Neural progenitor cell (in vitro differentiated cells): ENCODE measurements around the gene CENPN. TPM values are rescaled to one million over a fixed set of nuclear protein-coding genes. Genes with fewer than 3 reads are reported as not detected.

Source experiments
- DNase-seq: peaks from one replicate; pipeline ENCODE4 v3.0.0-alpha.2; 2016; ENCODE audit warnings: low spot score
- H2AFZ ChIP-seq: fragments of 200-600 bp; sonication (generic); replicated peaks from 2 replicates; pipeline ENCODE4 v1.6.1; 2016; ENCODE audit warnings: antibody characterized with exemption
- H3F3A ChIP-seq: fragments of 200-600 bp; sonication (generic); 2 replicates; pipeline ENCODE4 v1.6.1; 2016; ENCODE audit warnings: antibody characterized with exemption, low read depth
- H3K27ac ChIP-seq: fragments of 200-600 bp; sonication (generic); 2 replicates; pipeline ENCODE4 v1.5.1; 2016; ENCODE audit warnings: mild to moderate bottlenecking
- H3K27me3 ChIP-seq: fragments of 200-600 bp; sonication (generic); 2 replicates; pipeline ENCODE4 v1.6.1; 2016; ENCODE audit warnings: mild to moderate bottlenecking, moderate library complexity
- H3K36me3 ChIP-seq: fragments of 200-600 bp; sonication (generic); 2 replicates; pipeline ENCODE4 v1.5.1; 2016
- H3K4me1 ChIP-seq: fragments of 200-600 bp; sonication (generic); 2 replicates; pipeline ENCODE4 v1.6.1; 2016; ENCODE audit warnings: mixed run types
- H3K4me2 ChIP-seq: fragments of 200-600 bp; sonication (generic); 2 replicates; pipeline ENCODE4 v1.6.1; 2016
- H3K4me3 ChIP-seq: fragments of 200-600 bp; sonication (generic); 2 replicates; pipeline ENCODE4 v1.5.1; 2016
- H3K79me2 ChIP-seq: fragments of 200-600 bp; sonication (generic); 2 replicates; pipeline ENCODE4 v1.6.1; 2016; ENCODE audit warnings: low read depth
- H3K9ac ChIP-seq: fragments of 200-600 bp; sonication (generic); 2 replicates; pipeline ENCODE4 v1.6.1; 2016
- H3K9me3 ChIP-seq: fragments of 200-600 bp; sonication (generic); 2 replicates; pipeline ENCODE4 v1.5.1; 2016; ENCODE audit warnings: low read depth
- H4K20me1 ChIP-seq: fragments of 200-600 bp; sonication (generic); 2 replicates; pipeline ENCODE4 v1.6.1; 2016; ENCODE audit warnings: low read depth
- H3K27ac Mint-ChIP-seq: 3 replicates; pipeline ENCODE4 v1.8.0; 2021; ENCODE audit warnings: mixed read lengths
- H3K27me3 Mint-ChIP-seq: 2 replicates; pipeline ENCODE4 v1.8.0; 2022; ENCODE audit warnings: low read depth, mild to moderate bottlenecking, inconsistent platforms, moderate library complexity, mixed read lengths; ENCODE audit not compliant: insufficient read depth
- H3K36me3 Mint-ChIP-seq: 3 replicates; pipeline ENCODE4 v1.8.0; 2021; ENCODE audit warnings: mixed read lengths
- H3K4me1 Mint-ChIP-seq: 3 replicates; pipeline ENCODE4 v1.8.0; 2021; ENCODE audit warnings: mixed read lengths
- H3K4me3 Mint-ChIP-seq: 3 replicates; pipeline ENCODE4 v1.8.0; 2021; ENCODE audit warnings: mild to moderate bottlenecking, moderate library complexity, mixed read lengths
- H3K9me3 Mint-ChIP-seq: 3 replicates; pipeline ENCODE4 v1.8.0; 2020; ENCODE audit warnings: mixed read lengths
- EZH2 ChIP-seq: fragments of 200-600 bp; sonication (generic); IDR thresholded peaks from 2 replicates; pipeline ENCODE4 v1.6.1; 2017; ENCODE audit warnings: antibody characterized with exemption, mild to moderate bottlenecking, moderate library complexity
- EZH2phosphoT487 ChIP-seq: fragments of 200-600 bp; sonication (generic); IDR thresholded peaks from 2 replicates; pipeline ENCODE4 v1.6.1; 2017; ENCODE audit warnings: antibody characterized with exemption
- total RNA-seq: library from RNA; depleted of rRNA; stranded (reverse); fragments of >200 nt; gene quantifications from 2 replicates; pipeline ENCODE4 v1.2.3, GENCODE V29; 2015; ENCODE audit warnings: low replicate concordance
- TF ChIP-seq, protein P1 (sequence below): fragments of 200-600 bp; sonication (generic); IDR thresholded peaks from 2 replicates; pipeline ENCODE4 v1.5.1; 2017; ENCODE audit warnings: antibody characterized with exemption, mild to moderate bottlenecking

Gene CENPN
- total RNA-seq, 1 donor from 2014 or later = 111 TPM

DNA sequence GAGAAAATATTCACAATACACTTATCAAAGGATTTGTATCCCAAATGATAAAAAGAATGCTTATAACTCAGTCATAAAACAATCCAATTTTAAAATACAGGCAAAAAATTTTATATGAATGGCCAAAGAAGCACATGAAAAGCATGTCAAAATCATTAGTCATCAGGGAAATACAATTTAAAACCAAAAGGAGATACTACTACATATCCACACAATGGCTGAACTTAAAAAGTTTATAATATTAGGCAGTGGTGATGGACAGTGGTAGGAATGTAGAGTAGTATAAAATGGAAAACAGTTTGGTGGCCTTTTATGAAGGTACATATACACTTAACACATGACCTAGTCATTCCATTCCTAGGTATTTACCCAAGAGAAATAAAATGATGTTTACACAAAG is 12.6 kb upstream of the CENPN start:
- no peak for DNase-seq
- H3K4me2 ChIP-seq = no peak overlapping the region
- H4K20me1 ChIP-seq = no peaks in the 10 kb centered on the region
- H3K9me3 ChIP-seq = no peaks in the 10 kb centered on the region
- no peaks in the 10 kb centered on the region for H3F3A ChIP-seq
- Mint-ChIP-seq H3K36me3 (peaks cover 12% of the 10 kb centered on the region), H3K4me3 (no peak overlapping the region), H3K27me3 (peaks cover 4% of the 10 kb centered on the region), H3K9me3 (peaks cover under 1% of the 10 kb centered on the region), H3K4me1 (peaks cover 13% of the 10 kb centered on the region), H3K27ac (no peak overlapping the region)
- H3K4me3 ChIP-seq = no peak overlapping the region
- peaks cover 10% of the 10 kb centered on the region for H3K4me1 ChIP-seq
- TF ChIP-seq, protein P1, sequence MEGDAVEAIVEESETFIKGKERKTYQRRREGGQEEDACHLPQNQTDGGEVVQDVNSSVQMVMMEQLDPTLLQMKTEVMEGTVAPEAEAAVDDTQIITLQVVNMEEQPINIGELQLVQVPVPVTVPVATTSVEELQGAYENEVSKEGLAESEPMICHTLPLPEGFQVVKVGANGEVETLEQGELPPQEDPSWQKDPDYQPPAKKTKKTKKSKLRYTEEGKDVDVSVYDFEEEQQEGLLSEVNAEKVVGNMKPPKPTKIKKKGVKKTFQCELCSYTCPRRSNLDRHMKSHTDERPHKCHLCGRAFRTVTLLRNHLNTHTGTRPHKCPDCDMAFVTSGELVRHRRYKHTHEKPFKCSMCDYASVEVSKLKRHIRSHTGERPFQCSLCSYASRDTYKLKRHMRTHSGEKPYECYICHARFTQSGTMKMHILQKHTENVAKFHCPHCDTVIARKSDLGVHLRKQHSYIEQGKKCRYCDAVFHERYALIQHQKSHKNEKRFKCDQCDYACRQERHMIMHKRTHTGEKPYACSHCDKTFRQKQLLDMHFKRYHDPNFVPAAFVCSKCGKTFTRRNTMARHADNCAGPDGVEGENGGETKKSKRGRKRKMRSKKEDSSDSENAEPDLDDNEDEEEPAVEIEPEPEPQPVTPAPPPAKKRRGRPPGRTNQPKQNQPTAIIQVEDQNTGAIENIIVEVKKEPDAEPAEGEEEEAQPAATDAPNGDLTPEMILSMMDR = no peak
- TF ChIP-seq EZH2 (no peak), EZH2phosphoT487 (no peak)
- no peak overlapping the region for H3K27ac ChIP-seq
- H3K27me3 ChIP-seq = no peaks in the 10 kb centered on the region
- peaks cover 52% of the 10 kb centered on the region for H3K79me2 ChIP-seq
- no peak overlapping the region for H2AFZ ChIP-seq
- no peak overlapping the region for H3K9ac ChIP-seq
- no peaks in the 10 kb centered on the region for H3K36me3 ChIP-seq

DNA sequence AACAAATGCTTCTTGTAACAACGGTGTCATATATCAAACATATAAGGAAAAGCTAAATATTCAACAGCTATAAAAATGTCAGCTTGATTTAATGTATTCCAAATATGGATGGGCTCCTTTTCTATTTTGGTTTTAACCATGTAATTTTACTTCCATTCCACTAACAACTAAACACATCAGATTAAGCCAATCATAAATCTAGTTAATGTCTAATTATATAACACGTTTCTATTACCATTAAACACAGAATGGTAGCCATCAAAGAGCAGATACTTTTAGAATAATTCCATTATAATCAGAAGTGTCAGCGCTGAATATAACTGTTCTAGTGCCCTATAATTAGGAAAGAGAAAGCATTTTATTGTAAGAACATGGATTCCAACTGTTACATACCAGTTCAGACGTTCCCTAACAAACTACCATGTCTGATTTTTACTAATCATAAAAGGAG is 10.3 kb upstream of the CENPN start:
- Mint-ChIP-seq H3K4me3 (no peak overlapping the region), H3K27me3 (peaks cover 4% of the 10 kb centered on the region), H3K4me1 (peaks cover 13% of the 10 kb centered on the region), H3K9me3 (peaks cover 4% of the 10 kb centered on the region), H3K27ac (no peak overlapping the region), H3K36me3 (peaks cover 14% of the 10 kb centered on the region)
- no peak overlapping the region for H2AFZ ChIP-seq
- TF ChIP-seq, protein P1 = no peak
- TF ChIP-seq EZH2phosphoT487 (no peak), EZH2 (no peak)
- no peaks in the 10 kb centered on the region for H3K36me3 ChIP-seq
- H3K9me3 ChIP-seq = no peaks in the 10 kb centered on the region
- no peak overlapping the region for H3K27ac ChIP-seq
- DNase-seq = no peak
- no peaks in the 10 kb centered on the region for H4K20me1 ChIP-seq
- H3K9ac ChIP-seq = no peak overlapping the region
- no peaks in the 10 kb centered on the region for H3K27me3 ChIP-seq
- H3F3A ChIP-seq = no peaks in the 10 kb centered on the region
- peaks cover 10% of the 10 kb centered on the region for H3K4me1 ChIP-seq
- no peak overlapping the region for H3K4me2 ChIP-seq
- H3K79me2 ChIP-seq = peaks cover 75% of the 10 kb centered on the region
- H3K4me3 ChIP-seq = no peak overlapping the region

DNA sequence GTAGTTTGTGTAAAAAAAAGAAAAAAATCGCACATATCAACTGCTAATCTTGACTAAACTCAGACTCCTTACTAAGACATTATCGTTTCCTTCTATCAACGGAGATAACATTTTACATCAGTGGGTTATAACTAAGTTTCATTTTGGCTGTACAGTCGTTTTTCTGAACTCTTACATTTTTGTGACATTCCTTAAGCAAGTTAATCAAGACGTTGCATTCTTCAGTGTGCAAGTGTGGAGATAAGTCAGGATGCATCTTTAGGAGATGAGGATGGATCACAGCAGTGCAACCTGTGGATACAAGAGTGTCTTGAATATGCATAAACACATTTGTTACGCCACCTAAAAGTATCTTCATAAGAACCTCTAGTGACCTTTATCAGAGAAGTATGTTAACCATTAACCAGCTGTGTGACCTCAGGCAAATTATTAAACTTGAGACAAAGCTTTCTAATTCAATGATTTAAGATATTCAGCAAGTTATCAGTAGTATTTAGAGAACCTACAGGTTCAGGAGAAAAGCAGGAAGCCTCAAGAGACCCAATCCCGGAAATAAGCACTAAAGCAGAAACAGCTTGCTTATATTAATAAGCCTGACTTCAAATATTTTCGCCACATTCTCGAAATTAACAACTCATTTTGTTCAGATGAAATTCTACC is 9.7 kb upstream of the CENPN start:
- H3F3A ChIP-seq = no peaks in the 10 kb centered on the region
- H3K27me3 ChIP-seq = no peaks in the 10 kb centered on the region
- H3K4me1 ChIP-seq = peaks cover 10% of the 10 kb centered on the region
- no peak for DNase-seq
- H3K9me3 ChIP-seq = no peaks in the 10 kb centered on the region
- H3K4me2 ChIP-seq = no peak overlapping the region
- peaks cover 4% of the 10 kb centered on the region for H3K9me3 Mint-ChIP-seq
- no peak overlapping the region for H3K27ac ChIP-seq
- peaks cover 14% of the 10 kb centered on the region for H3K36me3 Mint-ChIP-seq
- H3K27ac Mint-ChIP-seq = no peak overlapping the region
- no peaks in the 10 kb centered on the region for H3K36me3 ChIP-seq
- TF ChIP-seq EZH2 = no peak
- no peak for TF ChIP-seq EZH2phosphoT487
- TF ChIP-seq, protein P1 = no peak
- H3K9ac ChIP-seq = no peak overlapping the region
- peaks cover 4% of the 10 kb centered on the region for H3K27me3 Mint-ChIP-seq
- no peak overlapping the region for H2AFZ ChIP-seq
- no peaks in the 10 kb centered on the region for H4K20me1 ChIP-seq
- no peak overlapping the region for H3K4me3 Mint-ChIP-seq
- H3K4me3 ChIP-seq = no peak overlapping the region
- H3K79me2 ChIP-seq = peaks cover 78% of the 10 kb centered on the region
- H3K4me1 Mint-ChIP-seq = peaks cover 13% of the 10 kb centered on the region
